Raji (cell line): Measurements from ENCODE around the gene KCNJ16.

ENCODE experiments used
- POLR2A ChIP-seq: IDR thresholded peaks from 2 replicates; pipeline ENCODE4 v1.6.1; 2011; ENCODE audit warnings: low read depth, low read length, control low read depth; ENCODE audit not compliant: insufficient read depth

Gene KCNJ16

DNA sequence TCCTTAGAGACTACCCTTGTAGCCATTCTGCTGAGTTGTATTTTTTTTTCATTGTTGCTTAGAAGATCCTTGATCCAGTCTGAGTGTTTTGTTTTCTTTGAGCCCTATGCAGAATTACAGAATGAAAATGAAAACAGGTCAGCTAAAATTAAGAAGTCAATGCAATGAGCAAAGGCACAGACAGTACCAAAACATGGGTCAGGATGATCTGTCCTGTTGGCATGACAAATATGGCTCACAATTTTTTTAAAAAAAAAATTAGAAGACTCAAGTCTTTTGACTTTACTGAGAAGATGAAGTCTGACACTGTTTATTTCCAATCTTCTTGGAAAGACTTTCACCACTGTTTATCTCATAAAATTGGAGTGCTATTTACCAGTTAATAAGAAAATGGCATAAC is 32.4 kb downstream of the KCNJ16 start:
- no peak for TF ChIP-seq POLR2A

DNA sequence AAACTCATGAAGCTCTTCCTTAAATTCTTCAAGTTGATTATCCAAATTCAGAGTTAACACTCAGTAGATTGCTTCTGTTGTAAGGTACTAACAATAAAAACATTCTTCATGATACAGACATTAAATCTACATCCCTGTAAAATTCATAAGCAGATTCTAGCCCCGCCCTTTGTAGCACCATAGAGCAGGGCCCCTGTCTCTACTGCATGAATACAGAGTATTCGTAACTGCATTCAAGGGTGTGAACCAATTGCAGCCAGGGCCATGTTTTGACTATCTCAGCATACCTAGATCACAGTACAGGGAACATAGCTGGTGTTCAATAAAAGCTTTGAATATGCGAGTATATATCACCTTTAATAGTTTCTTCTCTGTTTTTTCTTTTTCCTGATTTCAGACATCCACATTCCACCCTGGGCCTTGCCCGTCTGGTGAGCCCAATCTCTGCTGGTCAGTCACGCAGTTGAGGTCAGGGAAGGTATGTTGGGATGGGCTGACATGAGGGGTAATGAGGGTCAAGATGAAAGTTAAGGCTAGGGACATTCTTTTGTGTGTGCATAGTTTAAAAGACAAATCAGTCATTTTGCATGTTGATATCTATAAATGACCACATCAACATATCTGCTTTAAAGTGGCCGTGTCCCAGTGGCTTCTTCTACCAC is 33.0 kb downstream of the KCNJ16 start:
- no peak for TF ChIP-seq POLR2A

DNA sequence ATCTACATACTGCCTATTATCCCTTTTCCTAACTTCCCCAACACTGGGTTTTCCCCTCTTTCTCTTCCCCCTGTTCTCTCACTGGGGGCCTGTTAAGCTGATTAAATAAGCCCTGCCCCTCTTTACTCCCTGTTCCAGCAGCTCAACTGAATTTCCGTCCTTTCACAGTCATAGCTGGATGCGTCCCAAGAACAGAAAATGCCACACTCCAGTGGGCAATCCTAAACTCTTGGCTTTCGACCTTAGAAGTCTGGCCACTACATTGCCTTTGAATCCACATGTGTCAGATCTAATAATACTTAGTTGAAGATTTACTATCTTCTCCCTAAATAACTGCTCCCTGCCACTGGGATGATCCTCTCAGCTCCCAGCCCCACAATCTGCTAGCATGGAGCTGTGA is 34.5 kb downstream of the KCNJ16 start:
- no peak for TF ChIP-seq POLR2A

DNA sequence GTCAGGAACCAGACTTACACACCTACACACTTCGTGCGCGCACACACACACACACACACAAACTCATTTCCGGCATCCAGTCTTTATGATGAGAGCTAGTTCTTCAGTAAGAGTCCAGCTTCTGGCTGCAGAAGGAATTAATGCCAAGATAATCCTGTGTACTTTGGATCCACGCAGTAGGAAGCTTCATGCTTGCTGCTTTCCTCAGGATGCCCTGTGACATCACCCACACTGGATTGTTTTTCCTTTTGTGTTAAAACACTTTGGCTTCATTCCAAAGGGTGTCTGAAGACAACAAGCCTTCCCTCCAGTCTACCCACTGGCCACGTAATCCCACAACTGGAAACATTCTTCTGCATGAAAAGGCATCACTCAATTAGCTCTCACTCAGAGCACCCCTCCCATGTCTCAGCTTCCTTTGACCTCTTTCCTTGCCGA is 35.4 kb downstream of the KCNJ16 start:
- TF ChIP-seq POLR2A, result no peak

DNA sequence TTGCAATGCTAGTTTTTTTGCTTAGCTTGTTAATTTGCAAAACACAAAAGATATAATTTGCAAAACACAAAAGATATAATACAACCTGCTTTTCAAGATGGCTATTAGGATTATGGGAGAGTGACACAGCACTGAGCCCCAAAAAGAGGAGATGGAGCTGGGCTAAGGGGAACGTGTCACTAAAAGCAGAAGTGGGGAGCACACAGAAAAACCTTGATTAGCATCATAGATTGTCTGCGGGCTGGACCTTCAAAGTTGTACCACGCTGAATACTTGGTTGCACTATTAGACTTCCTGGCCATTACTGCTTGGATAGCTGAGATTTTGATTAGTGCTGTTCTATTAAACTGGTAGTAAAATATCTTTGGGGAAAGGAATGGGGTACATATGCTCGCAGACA is 36.2 kb downstream of the KCNJ16 start:
- TF ChIP-seq POLR2A, result no peak

DNA sequence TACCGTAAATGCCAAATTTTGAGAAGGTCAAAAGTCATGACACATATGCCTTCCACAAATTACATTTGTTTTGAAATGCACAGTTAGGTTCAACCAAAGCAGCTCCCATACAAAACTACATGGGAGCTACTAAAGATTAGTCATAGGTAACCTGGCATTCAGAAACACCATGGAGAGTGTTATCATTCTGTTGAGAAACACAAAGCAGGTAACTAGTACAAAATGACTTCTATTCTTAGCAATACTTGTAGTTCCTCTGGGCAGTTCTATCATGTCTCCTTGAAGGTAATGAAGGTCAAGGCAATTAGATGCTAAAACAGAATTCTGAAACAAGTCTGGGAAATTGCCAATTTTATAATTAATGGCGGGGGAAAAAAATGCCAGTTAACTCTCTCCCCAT is 39.4 kb downstream of the KCNJ16 start:
- no peak for TF ChIP-seq POLR2A

DNA sequence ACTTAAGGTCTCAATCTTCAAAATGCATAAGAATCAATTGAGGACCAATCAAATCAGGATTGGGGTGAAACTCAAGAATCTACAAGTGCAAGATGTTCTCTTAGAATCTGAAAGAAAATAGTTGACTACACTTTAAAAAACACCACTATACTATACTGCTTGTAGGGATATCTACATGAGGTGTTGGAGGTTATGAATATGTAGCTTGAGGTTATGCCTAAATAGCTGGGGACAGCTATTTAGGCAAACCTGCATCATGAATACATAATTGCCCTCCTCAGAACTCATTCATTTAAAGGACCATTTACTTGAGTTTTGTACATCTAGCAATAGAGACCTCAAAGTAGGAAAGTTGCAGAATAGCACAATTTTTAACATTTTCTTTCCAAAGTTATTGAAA is 40.1 kb downstream of the KCNJ16 start:
- TF ChIP-seq POLR2A, result no peak

DNA sequence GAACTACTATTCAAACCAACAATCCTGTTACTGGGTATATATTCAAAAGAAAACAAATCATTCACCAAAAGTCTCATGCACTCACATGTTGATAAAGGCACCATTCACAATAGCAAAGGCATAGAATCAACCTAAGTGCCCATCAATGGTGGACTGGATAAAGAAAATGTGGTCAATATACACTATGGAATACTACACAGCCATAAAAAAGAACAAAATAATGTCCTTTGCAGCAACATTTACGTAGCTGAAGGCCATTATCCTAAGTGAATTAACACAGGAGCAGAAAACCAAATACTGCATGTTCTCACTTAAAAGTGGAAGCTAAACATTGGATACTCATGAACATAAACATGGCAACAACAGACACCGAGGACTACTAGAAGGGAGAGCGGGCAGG is 41.9 kb downstream of the KCNJ16 start:
- no peak for TF ChIP-seq POLR2A

DNA sequence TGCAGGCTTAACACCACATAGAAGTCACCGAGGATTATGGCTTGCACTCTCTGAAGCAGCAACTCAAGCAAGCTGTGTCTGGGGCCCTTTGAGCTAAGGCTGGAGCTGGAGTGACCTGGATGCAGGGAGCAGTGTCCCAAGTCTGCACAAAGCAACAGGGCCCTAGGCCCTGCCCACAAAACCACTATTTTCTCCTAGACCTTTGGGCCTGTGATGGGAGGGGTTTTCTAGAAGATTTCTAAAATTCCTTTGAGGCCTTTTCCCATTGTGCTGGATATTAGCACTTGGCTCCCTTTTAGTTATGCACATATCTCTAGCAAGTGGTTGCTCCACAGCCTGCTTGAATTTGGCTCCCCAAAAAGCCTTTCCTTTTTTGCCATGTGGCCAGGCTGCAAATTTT is 44.5 kb downstream of the KCNJ16 start:
- no peak for TF ChIP-seq POLR2A

DNA sequence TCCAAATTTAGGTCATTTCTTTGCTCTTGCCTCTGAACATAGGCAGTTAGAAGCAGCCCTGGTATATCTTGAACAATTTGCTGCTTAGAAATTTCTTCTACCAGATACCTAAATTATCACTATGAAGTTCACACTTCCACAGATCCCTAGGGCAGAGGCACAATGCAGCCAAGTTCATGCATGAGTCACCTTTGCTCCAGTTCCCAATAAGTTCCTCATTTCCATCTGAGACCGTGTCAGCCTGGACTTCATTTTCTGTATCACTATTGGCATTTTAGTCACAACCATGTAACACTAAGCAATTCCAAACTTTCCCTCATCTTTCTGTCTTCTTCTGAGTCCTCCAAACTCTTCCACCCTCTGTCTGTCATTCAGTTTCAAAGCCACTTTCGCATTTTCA is 45.0 kb downstream of the KCNJ16 start:
- TF ChIP-seq POLR2A, result no peak

DNA sequence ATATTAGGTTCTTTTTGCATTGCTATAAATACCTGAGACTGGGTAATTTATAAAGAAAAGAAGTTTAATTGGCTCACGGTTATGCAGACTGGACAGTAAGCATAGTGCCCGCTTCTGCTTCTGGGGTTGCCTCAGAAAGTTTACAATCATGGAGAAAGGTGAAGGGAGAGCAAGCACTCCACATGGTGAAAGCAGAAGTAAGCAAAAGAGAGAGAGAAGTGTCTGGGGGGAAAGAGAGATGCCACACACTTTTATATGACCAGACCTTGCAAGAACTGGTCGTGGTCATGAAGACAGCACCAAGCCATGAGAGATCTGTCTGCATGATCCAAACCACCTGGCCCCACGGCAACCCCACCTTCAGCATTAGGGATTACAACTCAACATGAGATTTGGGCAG is 45.4 kb downstream of the KCNJ16 start:
- TF ChIP-seq POLR2A, result no peak

DNA sequence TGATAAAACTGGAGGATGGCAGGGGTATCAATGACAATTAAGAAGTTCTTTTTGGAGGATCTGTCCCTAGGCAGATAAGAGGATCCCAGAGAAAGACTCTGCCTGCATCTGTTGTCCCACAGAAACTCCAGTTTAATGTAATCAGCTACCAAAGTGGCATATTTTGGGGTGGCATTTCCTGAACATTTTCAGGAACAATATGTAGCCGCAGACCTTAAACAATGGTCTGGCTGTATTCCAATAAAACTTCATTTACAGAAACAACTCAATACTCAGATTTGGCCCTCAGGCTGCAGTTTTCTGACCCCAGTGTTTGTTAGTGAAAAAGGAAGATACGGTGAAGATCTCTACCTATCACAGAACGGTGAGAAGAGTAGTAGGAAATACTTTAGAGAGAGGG is 46.1 kb downstream of the KCNJ16 start:
- no peak for TF ChIP-seq POLR2A

DNA sequence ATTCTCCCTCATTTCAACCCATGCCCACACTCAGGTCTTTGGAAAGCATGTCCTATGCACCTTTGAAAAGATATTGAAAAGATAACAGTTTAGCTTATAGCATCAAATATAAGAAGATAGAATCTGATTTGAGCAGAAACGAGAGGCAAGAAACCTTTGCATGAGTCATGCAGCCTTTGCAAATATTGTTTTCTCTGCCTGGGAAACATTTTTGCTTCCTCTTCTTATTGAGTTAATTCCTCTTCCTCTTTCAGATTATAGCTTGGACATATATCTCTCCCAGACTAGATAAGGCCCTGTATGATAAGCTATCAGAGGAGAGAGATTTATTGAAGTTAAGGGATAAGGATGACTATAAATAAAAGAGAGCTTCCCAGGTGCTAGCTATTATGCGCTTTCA is 48.2 kb downstream of the KCNJ16 start:
- no peak for TF ChIP-seq POLR2A

DNA sequence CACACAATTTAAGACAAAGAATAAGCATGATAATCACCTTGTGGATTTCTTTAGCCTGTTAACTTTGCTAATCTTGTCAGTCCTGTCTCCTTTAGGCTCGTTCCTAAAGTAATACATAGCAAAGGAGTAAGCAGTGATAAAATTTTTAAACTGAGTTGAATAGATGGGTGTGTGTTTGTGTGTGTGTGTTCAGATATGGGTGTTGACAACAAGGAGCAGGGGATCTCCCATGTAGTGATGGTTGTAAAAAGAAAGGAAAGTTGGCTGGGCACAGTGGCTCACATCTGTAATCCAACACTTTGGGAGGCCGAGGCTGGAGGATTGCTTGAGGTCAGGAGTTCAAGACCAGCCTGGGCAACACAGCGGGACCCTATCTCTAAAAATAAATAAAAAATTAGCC is 49.7 kb downstream of the KCNJ16 start:
- TF ChIP-seq POLR2A, result no peak

DNA sequence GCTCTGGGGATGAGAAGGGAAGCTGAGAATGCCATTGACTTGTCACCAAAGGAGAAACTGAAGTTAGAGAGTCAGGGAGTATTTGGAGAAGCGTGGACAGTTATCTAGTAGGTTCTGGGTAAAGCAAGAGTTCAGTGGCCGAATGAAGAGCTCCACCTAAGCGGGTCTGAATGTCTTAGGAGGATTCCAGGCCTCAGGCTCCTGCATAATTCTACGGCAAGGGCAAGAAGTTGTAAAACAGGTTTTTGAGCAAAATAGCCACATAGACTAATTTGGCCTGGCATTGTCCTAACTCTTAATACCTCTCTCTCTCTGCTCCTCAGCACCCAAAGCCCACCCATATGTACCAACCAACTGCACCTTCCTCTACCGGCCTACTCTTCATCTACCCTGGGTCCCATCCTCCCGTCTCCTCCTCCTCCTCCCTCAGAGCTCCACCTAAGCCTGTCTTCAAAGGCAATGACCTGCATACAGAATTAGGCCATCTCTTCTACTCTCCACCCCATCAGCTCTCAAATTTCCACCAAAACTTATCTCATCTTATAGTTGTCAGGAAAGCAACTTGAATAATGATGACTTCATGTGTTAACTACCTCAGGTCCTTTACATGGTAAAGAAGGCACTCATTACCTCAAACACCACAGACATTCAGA is 52.3 kb downstream of the KCNJ16 start:
- no peak for TF ChIP-seq POLR2A

DNA sequence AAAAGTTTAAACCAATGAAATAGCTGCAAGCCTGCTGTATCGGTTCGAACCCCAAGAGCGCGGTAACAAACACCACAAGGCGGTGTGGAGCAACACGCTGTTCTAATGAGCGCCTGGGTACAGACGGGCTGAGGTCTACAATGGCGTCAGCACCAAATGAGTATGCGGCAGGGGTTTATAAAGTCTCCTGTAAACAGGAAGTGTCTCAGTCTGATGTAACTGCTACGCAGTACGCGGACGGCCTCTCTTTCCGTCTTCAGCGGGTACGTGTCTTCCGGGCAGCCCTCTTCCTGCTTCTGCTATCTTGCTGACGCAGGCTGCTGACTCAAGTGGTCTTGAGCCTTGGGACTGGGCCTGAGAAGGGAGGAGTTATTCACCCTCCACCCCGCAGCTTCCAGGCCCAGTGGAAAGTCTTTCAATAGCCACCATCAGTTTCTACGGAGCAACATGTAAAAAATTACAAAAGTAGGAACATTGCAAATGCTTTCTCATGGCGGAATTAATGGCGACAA is 53.8 kb downstream of the KCNJ16 start:
- TF ChIP-seq POLR2A, result no peak

DNA sequence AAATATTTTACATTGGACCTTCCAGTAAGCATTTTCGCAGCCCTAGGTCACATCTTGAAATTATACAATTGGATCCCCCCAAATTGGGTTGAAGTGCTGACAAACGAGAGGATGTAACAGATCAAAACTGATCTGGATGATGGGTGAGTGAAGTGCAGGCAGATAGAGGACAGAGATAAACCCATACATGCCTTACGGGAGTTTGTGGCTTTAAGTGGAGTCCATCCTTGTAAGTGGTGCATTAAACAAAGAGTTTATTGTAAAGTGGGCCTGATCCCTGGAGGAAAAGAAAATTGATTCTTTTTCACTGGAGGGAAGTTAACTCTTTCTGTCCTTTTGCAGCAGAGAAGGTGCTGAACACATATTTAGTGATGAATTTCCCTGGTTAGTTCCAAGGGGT is 55.3 kb downstream of the KCNJ16 start:
- no peak for TF ChIP-seq POLR2A

DNA sequence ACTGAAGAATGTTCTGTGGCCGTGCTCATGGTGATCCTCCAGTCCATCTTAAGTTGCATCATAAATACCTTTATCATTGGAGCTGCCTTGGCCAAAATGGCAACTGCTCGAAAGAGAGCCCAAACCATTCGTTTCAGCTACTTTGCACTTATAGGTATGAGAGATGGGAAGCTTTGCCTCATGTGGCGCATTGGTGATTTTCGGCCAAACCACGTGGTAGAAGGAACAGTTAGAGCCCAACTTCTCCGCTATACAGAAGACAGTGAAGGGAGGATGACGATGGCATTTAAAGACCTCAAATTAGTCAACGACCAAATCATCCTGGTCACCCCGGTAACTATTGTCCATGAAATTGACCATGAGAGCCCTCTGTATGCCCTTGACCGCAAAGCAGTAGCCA is 57.5 kb downstream of the KCNJ16 start:
- no peak for TF ChIP-seq POLR2A

DNA sequence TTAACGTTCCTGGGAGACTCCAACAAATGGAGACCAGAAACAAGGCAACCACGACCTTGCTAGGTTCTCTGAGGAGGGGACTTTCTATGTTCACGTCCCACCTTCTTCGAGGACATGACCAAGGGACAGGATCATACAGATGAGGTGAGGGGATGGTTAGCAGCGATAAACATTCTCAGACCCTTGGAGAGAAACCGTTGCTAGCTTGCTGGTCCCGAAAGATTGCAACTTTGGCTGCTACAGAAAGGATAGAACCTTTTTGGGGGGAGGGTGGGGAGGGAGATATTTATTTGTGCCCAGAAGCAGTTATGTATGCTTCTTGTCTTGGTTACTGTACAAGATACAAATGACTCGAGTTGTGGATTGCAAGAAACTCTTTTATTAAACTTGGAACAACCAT is 59.0 kb downstream of the KCNJ16 start:
- no peak for TF ChIP-seq POLR2A
